Occipital lobe (tissue), 2 donors: ENCODE data around the gene NDST1. TPM values are rescaled to one million over a fixed set of nuclear protein-coding genes. Genes with fewer than 3 reads are reported as not detected.
A peak's percentile ranks its signal among the peaks of the same experiment; 100 is the strongest.

Experiments
- DNase-seq: peaks from one replicate; lab custom pipeline; 2025; lab: John Stamatoyannopoulos, UW
- total RNA-seq: library from RNA; depleted of rRNA; stranded (reverse); fragments of >200 nt; gene quantifications from one replicate; pipeline ENCODE4 v1.2.3, GENCODE V29; 2014

Gene NDST1
- total RNA-seq, 1 donor from 2014 or later, result 23.1 TPM

- no peak for DNase-seq
Measured at GRCh38 chr5:150522504-150523414, 14.8 kb downstream of the NDST1 start.

DNA sequence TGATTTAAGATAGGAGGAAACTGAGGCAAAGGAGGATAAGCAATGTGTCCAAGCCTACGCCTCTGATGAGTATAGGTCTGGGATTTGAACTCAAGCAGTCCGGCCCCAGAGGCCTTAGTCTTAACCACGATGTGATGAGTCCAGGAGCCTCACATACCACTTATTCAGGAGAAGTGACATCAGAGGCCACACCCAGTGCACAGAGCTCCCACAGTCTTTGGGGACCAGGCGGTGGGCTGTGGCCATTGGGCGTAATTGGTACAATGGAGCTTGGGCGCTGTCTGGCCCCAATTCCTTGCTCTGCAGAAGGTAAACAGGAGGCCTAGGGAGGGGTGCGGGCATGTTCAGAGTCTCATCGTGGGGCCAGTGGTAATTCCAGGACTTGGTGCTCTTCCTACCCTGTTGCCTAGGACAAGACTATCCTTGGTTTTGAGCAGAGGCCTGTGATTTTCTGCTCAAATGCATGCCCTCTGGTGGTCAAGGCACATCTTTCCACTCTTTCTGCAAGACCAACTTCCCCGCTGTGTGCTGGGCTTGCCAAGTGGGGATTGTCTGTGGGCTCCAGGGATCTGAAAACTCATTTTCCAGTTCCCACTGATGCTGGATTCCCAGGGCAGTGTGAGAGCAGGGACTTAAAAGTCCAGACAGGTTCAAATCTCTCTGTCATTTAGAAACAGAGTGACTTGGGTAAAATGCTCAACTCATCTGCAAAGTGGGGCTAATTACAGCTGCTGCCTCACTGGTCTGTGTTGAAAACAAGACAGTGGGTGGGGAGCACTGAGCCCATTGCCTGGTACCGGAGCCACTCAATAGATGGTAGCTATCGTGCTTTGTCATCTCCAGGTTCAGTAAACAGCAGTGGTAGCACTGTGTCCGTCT, 15.8 kb downstream of the NDST1 start:
- DNase-seq, result peak; percentile 37

DNA sequence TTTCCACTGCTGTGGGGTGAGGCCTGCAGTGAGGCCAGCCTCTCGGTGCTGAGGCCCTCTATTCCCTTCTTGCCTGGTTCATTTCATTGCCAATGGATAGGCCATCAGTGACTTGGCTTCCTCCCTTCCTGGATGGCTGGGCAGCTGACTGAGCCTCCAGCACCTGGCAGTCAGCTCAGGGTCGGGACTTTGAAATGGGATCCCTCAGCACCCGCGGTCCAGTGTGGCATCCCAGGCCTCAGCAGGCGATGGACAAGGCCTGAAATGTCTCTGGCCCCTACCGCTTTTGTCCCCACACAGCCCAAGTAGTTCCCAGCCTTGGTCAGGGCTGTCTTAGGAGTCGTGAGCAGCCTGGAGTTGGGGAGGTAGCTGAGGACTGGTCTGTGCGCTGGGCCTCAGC, 17.2 kb downstream of the NDST1 start:
- DNase-seq, result no peak

DNA sequence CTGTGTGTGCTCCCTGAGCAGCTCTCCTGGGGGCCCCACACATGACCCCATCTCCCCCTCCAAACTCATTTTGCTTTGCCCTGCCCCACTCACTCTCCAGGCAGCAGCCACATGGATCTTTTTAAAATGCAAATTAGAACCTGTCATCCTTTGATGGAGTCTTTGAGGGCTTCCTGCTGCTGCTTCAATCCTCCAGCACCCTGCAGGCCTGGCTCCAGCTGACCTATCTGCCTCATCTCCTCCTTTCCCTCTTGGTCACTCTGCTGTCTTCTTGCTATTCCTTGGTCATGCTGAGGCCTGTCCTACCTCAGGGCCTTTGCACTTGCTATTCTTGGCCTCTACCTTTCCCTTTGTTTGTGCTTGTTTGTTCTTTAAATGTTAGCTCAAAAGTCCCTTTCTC, 17.9 kb downstream of the NDST1 start:
- DNase-seq, result no peak

- DNase-seq, result no peak
Measured at GRCh38 chr5:150527038-150527437, 19.1 kb downstream of the NDST1 start.

DNA sequence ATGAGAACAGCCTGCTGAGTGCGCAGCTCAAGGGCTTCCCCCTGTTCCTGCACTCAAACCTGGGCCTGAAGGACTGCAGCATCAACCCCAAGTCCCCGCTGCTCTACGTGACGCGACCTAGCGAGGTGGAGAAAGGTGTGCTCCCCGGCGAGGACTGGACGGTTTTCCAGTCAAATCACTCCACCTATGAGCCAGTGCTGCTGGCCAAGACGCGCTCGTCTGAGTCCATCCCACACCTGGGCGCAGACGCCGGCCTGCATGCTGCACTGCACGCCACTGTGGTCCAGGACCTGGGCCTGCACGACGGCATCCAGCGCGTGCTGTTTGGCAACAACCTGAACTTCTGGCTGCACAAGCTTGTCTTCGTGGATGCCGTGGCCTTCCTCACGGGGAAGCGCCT, 19.9 kb downstream of the NDST1 start:
- no peak for DNase-seq

GRCh38 chr5:150528924-150529546, 21.1 kb downstream of the NDST1 start:
- DNase-seq, result no peak

- DNase-seq, result no peak
Measured at GRCh38 chr5:150529555-150529954, 21.6 kb downstream of the NDST1 start.

DNA sequence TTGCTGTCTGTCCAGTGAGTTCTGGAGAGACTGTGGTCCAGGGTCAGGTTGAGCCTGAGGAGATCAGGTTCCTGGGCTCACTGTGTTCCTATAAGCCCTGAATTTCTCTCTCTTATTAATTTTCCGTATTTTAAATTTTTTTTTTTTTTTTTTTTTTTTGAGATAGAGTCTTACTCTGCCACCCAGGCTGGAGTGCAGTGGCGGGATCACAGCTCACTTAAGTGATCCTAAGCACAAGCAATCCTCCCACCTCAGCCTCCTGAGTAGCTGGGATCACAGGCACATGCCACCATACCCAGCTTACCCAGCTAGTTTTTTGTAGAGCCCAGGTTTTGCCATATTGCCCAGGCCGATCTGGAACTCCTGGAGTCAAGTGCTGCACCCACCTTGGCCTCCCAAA, 22.5 kb downstream of the NDST1 start:
- DNase-seq, result no peak

- DNase-seq, result no peak
Measured at GRCh38 chr5:150530951-150531588, 23.1 kb downstream of the NDST1 start.

- no peak for DNase-seq
Measured at GRCh38 chr5:150531686-150532085, 23.8 kb downstream of the NDST1 start.

- no peak for DNase-seq
Measured at GRCh38 chr5:150532151-150532550, 24.2 kb downstream of the NDST1 start.

- no peak for DNase-seq
Measured at GRCh38 chr5:150532996-150533395, 25.1 kb downstream of the NDST1 start.

- no peak for DNase-seq
Measured at GRCh38 chr5:150534811-150535210, 26.9 kb downstream of the NDST1 start.

GRCh38 chr5:150535611-150536010, 27.7 kb downstream of the NDST1 start:
- DNase-seq, result no peak

DNA sequence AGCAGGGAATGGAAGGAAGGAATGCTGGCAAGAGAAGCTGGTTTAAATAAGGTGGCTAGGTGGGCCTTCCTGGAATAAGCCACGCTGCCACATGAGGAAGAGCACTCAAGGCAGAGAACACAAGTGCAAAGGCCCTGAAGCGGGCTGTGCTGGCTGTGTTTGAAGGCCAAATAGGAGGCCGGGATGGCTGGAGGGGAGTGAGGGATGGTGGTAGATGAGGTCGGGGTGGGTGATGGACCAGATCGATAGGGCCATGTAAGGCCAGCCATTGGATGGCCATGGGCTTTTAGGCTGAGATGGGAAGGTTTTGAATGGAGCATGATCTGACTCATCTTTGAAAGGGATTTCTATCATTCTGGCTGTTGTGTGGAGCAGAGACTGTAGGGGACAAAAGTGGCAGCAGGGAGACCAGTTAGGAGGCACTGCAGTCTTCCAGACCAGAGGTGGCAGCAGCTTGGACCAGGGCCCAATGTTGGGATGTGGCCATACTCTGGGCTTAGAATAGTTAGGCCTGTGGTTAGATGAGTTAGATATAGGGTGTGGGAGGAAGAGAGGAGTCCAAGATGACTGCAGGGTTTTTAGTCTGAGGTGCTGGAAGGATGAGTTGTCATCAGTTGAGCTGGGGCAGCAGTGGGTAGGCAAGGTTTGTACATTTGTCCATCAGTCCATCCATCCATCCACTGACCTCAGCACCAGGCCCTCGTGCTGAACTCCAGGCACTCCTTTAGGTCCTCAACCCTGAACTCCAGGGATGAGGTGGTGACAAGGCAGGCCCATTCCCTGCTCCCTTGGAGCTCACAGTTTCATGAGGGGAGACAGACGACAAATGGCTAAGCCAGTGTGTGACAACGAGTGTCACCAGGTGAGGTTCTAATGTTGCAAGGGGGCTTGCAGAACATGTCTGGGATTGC, 30.3 kb downstream of the NDST1 start:
- no peak for DNase-seq

DNA sequence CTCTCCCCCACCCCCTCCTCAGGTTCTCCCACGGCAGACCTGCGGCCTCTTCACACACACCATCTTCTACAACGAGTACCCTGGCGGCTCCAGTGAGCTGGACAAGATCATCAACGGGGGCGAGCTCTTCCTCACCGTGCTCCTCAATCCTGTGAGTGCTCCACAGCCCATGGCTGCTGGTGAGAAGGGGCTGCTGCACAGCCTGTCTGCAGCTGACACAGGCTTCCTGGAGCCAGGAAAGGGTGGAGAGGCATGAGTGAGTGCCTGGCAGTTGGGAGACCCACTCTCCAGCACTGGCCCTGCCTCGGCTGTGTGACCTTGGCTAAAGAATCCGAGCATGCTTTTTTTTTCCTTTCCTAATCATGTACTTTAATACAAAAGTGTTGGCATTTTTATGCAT, 31.3 kb downstream of the NDST1 start:
- no peak for DNase-seq

GRCh38 chr5:150540042-150540441, 32.1 kb downstream of the NDST1 start:
- no peak for DNase-seq

GRCh38 chr5:150540615-150541396, 32.9 kb downstream of the NDST1 start:
- DNase-seq, result no peak

DNA sequence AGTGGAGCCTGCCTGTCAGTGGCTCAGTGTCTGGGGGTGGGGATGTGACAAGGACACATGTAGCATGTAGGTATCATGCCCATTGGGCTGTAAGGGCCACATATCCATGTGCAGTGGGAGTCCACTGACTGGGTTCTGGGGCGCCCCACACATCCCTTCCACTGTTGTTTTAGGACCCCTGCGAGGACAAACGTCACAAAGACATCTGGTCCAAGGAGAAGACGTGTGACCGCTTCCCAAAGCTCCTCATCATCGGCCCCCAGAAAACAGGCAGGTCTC, 33.4 kb downstream of the NDST1 start:
- no peak for DNase-seq
